GM19043 (cell line): ENCODE data around the gene UVRAG.
"Not testable (repeated sequence)": the region's sequence is repeated elsewhere in the genome, so short reads cannot be mapped to it uniquely, and the experiment has no call there.

ENCODE experiments used
- ATAC-seq: cut with Tn5 transposase; IDR thresholded peaks from one replicate; pipeline ENCODE4 v1.9.1; 2021; ENCODE audit warnings: low read depth; ENCODE audit not compliant: unreplicated experiment

Gene UVRAG

DNA sequence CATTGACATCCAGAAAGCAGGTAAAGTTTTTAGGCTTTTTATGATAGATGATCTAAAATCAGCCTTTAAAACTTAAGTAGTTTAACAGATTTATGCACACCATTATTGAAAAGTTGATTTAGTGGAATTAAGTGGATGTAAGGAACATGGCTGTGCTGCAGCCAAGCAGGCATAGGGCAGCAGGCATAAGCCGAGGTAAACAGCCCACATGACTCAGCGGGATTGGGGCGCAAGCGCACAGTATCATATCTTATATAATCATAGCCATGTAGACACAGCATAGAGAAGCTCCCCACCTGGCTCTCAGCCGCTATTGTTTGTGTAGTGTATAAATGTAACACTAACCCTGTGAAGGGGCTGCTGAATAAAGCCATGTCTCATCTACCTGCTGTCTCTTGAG is 233.8 kb downstream of the UVRAG start:
- ATAC-seq: no peak

DNA sequence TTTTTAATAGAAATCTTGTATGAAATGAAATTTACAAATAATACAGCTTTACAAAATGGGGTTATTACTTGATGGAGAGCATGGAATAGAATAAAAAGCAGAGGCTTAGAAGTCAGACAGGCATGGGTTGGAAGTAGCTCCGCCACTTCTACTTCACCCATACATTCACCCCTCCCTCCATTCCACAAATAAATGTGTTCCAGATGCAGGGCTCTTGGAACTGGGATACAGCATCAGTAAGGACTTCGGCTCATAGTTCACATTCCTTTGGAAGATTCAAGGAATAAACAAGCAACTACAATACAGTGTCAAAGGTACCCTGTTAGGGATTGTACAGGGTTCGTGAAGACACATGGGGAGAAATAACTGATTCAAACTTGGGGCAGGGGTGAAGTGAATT is 234.5 kb downstream of the UVRAG start:
- ATAC-seq: no peak

DNA sequence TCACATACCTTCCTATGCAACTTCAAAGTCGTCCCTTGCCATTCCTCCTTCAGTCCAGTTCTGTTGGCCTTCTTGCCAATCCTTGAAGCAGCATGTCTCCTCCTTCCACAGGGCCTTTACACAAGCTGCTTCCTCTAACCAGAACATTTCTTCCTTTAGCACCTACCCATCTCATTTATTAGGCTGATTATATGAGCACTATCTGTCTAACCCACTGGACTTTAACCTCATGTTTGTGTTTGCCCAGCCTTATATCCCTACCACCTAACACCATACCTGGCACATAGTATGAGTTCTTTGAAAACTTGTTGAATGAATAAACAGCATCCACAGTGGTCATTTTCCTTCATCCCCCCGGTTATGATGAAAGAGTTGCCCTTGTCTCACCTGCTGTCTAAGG is 236.9 kb downstream of the UVRAG start:
- no peak for ATAC-seq

DNA sequence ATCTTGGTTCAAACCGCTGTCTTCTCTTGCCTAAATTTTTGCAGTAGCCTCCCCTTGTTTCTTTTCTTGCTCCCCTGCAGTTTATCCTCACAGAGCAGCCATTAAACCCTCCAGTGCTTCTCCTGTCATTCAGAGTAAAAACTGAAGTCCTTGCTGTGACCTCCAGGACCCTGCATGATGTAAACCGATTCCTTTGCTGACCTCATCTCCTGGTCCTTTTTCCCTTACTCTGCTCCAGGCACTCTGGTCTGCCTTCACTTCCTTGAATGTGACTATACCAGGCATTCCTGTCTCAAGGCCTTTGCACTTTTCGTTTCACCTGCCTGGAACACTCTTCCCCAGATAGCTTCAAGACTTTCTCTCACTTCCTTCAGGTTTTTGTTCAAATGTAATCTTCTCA is 239.3 kb downstream of the UVRAG start:
- ATAC-seq: no peak

DNA sequence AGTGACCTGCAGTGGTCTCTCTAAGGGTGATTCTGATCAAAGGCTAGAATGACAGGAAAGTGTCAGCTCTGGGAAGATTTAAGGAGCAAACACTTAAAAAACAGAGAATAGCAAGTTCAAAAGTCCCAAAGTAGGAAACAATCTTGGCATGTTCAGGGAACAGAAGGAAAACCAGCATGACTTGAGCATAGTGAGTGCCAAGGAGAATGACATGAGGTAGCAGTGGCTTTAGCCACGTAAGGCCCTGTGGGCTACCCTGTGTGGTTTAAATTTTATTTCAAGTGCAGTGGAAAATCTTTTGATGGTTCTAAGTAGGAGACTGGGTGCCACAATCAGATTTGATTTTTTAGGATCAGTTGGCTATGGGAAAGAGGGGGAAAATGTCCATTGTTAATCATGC is 241.9 kb downstream of the UVRAG start:
- ATAC-seq: no peak

DNA sequence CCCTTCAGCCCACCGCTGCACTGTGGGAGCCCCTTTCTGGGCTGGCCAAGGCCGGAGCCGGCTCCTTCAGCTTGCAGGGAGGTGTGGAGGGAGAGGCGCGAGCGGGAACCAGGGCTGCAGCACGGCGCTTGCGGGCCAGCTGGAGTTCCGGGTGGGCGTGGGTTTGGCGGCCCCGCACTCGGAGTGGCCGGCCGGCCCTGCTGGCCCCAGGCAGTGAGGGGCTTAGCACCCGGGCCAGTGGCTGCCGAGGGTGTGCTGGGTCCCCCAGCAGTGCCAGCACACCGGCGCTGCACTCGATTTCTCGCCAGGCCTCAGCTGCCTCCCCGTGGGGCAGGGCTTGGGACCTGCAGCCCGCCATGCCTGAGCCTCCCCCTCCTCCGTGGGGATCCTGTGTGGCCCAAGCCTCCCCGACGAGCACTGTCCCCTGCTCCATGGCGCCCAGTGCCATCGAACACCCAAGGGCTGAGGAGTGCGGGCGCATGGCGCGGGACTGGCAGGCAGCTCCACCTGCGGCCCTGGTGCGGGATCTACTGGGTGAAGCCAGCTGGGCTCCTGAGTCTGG is 245.5 kb downstream of the UVRAG start:
- not testable (repeated sequence) for ATAC-seq

DNA sequence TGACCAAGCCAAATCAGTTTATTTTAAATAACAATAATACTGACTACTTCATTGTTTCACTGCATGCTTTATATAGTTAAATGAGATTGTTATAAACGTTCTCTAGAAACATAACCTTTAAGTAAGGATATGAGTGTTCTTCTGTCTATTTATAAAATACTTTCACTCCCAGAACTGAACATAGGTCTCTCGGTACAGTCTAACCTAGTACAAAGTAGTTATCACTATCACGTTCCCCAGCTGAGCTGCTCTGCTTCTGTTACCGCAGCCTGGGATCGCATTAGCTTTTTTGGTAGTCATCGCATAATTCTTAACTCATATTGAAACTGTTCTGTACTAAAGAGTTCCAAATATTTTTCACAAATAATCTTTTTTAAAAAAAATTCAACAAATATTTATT is 247.7 kb downstream of the UVRAG start:
- ATAC-seq: peak; percentile 88

DNA sequence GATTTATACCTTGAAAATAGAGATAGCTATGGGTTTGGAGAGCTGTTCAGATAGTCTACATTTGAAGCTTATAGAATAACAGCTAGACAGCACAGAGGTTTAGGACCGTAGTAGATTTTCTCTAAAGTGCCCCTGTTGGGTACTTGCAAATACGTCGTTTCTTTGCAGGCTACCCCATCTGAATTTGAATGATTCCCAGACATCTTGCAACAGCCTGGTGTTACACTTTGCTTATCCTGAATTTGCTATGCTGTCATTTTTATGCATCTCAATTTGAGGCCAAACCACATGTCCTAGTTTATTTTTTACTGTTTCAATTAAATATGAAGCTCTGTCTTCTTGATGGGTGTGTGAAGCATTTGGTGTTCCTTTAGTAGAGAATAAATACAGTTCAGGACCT is 249.2 kb downstream of the UVRAG start:
- ATAC-seq: no peak

DNA sequence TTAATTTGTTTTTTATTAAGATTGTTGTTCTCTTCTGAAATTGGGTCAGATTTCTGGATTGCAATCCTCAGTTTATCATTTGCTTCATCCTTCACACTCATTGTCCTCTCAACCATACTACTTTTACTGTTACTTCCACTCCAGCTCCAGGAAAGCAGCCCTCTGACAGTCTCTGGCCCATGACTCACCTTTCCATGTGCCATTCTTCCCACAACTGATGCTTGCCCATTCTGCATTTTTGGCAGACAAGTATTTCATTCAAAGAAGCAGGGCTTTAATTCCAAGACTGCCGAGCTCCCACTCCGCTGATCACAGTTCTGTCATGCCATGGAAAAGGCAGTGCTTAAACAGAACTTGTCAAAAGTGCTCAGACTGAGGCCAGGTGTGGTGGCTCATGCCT is 252.1 kb downstream of the UVRAG start:
- no peak for ATAC-seq

DNA sequence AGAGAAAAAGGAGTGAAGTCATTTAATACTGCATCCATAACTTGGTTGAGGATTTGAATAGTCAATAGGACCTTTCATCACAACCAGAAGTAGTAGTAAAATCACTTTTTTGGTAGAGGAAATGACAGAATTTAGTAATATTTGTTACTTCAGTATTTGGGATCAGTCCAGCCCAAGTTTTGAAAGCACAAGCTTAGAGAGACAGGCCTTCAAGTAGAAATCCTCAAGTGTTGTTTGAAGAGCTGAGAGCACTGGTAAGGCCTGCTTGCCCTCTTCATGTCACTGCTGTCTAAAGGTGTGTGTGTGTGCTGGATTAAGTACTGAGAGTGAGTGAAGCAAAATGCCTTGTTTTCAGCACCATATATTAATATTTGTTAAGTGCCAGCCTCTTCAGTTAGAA is 254.0 kb downstream of the UVRAG start:
- no peak for ATAC-seq

DNA sequence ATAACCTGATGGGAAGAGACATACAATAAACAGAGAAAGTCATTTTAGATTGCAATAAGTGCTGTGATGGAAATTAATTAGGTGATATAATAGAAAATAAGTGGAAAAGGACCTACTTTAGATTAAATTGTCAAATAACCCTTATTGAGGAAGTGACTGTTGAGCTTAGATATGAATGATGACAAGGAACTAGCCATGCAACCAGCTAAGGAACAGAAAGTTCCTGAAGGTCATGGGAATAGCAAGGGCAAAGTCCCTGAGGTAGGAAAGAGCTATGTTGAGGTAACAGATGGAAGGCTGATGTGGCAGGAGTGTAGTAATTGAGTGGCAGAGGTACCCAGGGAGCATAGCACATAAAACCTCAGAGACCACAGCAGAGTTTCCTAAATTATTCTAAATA is 256.1 kb downstream of the UVRAG start:
- no peak for ATAC-seq

DNA sequence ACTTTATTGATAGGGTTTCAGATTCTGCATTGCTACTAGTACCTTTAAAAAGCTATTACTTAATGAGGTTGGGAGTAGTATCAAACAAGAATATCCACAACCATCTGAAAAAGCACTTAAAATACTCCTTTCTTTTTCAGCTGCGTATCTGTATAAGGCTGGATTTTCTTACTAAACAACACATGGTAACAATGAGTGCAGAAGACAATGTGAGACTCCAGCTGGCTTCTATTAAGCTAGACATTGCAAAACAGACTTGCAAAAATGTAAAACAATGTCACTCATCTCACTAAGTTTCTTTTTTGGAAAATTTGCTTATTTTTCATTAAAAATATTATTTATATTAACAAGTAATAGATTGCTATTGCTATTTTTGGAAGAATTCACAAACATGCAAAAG is 258.7 kb downstream of the UVRAG start:
- ATAC-seq: no peak

DNA sequence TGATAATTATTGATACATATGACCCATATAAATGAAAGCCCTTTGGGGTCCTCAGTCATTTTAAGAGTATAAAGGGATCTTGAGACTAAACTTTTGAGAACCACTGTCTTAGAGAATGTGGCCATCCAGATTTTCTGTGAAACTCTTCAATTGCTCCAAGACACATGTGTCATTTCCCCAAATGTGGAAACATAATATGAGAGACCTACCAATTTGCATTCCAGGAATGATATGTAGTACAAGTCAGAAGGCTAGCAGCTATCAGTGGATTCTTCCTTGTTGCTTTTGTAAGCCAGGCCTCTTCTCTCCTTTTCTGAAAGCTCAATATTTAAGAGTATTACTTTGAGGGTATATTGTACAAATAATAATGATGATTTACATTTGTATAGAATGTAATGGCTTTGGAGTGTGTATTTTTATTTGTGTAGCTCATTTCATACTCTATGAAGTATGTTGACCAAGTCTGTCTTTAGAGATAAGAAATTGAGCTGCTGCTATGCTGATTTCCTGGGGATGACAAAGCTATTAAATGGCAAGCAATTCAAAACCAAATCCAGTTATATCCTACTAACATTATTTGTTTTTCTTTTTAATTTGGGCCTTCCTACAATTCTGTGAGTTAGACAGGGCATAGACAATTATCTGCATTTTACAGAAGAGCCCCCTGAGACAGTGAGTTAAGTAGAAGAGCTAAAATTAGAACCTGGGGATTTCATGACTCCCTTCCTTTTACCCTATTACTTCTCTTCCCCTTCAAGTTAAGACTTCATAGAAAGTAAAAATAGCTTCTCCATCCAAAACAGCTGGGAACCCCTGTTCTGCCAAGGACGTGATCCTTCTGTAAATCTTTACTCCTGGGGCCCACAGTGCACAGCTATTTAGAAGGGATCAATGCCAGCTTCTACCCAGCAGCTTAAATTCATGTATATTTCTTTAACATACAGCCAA is 259.4 kb downstream of the UVRAG start:
- ATAC-seq: no peak

DNA sequence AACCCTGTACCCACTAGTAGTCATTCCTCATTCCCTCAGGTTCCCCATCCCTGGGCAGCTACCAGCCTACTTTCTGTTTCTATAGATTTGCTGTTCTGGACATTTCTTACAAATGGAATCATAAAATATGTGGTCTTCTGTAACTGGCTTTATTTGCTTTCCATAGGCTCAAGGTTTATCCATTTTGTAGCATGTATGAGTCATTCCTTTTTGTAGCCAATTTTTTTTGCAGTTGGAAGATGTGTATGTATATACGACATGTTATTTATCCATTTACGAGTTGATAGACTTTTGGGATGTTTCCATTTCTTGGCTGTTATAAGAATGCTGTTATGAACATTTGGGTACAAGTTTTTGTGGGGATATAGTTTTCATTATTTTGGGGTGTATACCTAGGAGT is 260.7 kb downstream of the UVRAG start:
- no peak for ATAC-seq

DNA sequence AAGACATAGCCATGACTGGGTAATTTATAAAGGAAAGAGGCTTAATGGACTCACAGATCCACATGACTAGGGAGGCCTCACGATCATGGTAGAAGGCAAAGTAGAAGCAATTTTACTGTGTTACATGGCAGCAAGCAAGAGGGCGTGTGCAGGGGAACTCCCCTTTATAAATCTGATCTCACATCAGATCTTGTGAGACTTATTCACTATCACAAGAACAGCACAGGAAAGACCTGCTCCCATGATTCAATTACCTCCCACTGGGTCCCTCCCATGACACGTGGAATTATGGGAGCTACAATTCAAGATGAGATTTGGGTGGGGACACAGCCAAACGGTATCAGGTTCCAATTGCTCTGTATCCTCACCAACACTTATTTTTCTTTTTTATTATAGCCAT is 261.2 kb downstream of the UVRAG start:
- not testable (repeated sequence) for ATAC-seq

DNA sequence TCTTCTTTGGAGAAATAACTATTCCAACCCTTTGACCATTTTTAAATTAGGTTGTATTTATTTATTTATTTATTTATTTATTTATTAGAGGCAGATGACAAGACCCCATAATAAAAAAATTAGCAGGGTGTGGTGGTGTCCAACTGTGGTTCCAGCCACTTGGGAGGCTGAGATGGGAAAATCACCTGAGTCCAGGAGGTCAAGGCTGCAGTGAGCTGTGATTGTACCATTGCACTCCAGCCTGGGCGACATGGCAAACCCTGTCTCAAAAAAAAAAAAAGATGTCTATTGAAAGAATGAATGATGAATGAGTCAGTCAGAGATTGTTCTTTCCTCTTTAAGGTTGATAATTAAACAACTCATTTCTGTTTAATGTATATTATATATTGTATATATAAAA is 261.7 kb downstream of the UVRAG start:
- ATAC-seq: no peak

DNA sequence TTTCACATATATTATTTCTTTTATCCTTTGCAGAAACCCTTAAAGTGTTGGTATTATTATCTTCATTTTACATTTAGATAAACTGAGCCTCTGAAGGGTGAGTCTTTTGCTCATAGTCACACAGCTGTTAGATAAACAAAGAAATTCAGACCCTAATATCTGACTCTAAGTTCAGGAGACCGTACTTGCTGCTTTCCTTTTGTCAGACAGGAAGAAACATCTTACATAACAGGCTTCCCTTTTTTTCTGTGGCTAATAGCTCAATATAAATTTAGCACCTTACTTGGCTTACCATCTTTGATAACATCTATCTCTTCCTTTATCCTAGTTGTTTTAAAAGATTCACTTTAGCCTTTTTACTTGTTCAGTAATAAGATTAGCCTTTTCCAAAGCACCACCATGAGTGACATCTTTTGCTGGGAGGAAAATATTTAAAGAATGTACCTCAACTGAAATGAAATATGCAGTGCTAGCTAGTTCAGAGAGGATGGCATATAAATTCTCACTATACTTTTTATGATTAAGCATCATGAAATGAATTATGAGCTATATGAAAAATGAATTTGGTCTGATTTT is 262.7 kb downstream of the UVRAG start:
- ATAC-seq: no peak

DNA sequence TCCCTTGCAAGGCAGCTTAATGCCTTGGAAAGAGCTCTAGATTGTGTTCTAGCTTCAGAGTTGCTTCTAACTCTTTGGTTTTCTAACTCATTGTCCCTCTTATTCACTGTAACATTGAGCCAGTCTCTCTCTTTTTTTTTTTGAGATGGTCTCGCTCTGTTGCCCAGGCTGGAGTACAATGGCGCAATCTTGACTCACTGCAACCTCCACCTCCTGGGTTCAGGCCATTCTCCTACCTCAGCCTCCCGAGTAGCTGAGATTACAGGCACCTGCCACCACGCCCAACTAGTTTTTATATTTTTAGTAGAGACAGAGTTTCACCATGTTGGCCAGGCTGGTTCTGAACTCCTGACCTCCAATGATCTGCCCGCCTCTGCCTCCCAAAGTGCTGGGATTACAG is 266.1 kb downstream of the UVRAG start:
- not testable (repeated sequence) for ATAC-seq

DNA sequence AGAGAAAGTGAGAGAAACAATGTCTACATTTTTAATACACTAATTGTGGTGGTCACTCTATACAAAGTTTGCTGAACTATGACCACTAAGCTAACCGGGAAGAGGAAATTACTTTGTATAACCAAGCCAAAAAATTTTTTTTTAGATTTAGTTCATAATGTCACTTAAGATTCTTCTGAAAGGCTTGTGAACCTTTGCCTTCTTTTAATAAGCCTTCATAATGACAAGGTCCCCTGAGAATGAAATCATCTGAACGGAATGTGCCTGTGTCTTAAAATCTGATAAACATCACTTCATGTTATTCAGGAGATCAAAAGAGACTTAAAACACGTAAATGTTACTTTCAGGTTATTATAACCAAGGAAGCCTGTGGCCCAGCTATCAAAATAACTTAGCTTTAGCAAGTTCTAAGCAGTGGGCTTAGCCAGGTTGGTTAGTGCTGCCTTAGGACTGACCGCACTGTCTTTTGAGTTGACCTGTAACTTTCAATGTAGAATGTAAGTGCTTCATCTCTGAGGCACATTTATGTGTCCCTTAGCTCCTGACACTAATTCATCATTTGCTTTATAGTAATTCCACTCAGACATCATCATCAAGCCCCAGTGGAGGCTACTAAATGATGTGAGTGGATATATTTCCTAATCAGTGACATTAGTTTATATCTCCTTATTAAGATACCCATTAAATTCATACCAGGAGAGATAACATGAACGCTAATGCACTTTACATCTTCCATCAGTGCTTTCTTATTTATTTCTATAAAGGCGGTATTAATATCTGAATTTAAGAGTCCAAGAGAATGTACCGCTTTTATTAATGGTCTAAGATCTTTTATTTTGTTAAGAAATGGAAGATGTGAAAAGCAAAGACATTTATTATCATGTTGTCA is 268.8 kb downstream of the UVRAG start:
- no peak for ATAC-seq

DNA sequence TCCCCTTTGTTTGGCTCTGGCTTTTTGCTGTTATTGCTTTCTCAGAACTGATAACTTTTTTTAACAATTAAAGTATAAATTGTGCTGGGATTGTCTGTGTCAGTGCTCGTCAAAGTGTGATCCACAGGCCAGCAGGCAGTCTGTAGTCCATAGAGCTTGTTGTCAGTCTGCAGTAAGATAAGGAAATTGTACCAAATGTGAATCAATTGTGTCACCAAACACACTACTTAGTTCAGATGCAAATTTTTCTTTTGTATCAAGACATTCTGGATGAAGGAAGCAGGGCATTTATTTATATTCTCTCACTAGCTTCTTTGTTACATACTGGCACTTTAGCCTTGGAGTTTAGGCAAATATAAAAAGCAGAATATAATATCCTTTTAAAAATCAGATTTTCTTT is 270.3 kb downstream of the UVRAG start:
- no peak for ATAC-seq
